GM10266 (cell line): Measurements from ENCODE around the gene RASSF3.
A peak's percentile ranks its signal among the peaks of the same experiment; 100 is the strongest.
"Not testable (repeated sequence)": the region's sequence is repeated elsewhere in the genome, so short reads cannot be mapped to it uniquely, and the experiment has no call there.

ENCODE experiments used
- DNase-seq: peaks from one replicate; pipeline ENCODE4 v3.0.0; 2012; ENCODE audit errors: extremely low spot score
- TF ChIP-seq, protein P1 (sequence below): IDR thresholded peaks from 2 replicates; pipeline ENCODE4 v1.5.1; 2012; ENCODE audit warnings: mild to moderate bottlenecking, low read depth; ENCODE audit not compliant: control insufficient read depth, insufficient read depth; ENCODE audit errors: missing control alignments

Gene RASSF3

DNA sequence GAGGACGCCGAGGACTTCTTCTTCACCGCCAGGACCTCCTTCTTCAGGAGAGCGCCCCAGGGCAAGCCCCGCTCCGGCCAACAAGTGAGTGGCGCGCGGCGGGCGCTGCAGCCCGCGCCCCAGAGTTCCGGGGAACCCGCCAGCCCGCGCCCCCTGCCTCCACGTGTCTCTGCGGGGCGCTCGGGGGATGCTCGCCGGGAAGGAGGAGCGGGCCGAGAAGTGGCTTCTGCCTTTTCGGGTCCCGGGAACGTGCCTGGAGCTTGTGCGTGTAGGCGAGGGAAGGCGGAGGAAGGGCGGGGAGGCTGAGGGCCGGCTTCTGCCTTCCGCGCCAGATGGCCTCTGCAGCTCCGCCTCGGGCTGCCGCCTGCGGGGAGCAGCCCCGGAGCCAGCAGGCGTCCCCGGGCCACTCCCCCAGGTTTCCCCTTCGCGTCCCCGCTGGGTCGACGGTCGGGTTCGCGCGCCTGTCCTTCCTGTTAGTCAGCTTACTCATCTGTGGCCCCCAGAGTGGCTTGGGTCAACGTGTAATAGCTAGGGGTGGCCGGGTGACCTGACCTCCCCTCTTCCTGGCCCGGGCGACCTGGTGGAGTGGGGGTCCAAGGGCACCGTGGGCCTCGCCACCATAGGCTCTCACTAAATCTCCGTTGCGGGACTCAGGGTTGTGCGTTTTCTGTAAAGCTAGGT is 505 bp downstream of the RASSF3 start:
- peak; percentile 81 for DNase-seq
- TF ChIP-seq, protein P1, sequence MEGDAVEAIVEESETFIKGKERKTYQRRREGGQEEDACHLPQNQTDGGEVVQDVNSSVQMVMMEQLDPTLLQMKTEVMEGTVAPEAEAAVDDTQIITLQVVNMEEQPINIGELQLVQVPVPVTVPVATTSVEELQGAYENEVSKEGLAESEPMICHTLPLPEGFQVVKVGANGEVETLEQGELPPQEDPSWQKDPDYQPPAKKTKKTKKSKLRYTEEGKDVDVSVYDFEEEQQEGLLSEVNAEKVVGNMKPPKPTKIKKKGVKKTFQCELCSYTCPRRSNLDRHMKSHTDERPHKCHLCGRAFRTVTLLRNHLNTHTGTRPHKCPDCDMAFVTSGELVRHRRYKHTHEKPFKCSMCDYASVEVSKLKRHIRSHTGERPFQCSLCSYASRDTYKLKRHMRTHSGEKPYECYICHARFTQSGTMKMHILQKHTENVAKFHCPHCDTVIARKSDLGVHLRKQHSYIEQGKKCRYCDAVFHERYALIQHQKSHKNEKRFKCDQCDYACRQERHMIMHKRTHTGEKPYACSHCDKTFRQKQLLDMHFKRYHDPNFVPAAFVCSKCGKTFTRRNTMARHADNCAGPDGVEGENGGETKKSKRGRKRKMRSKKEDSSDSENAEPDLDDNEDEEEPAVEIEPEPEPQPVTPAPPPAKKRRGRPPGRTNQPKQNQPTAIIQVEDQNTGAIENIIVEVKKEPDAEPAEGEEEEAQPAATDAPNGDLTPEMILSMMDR: no peak

DNA sequence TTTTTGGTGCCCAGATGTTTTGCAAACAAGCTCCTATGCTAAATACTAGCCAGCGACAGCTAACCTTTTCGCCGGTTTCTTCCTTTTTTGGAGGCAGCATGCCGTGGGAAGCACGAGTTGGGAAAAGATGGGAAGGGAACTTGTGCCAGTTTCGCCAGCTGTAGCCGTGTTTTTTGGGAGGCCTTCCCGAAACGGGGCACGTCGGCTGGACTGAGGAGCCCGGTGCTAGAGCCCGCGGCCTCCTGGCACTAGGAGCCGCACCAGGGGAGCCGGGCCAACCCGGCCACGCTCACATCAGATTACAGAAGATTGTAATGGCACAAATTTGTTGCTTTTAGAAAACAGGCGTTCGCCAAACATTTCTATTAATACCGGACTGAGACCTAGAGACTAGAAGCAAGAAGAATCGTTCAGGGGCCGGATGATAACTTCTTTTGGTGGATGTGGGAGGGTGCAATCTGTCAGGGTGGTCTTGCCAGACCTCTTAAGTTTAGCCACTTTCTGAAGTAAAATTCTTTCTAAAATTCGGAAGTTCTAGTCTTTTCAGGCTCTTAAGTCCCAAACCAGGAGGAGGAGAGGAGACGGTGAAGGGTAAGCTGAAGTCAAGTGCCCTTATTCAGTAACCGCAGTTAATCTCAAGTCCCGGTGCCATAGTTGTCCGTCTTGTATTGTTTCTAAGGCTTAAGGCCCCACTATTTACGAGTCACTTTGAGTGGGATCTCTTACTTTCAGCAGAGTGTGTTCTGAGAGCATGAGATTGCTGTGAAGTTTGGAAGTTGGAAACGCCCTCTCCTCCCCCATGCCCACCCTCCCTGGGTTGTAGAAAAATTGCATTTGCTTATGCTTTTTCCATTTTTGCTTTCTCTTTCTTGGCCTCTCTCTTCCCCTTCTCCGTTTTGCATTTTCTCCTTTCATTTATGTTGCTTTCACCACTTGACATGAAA is 1.3 kb downstream of the RASSF3 start:
- DNase-seq: no peak
- TF ChIP-seq, protein P1: no peak

DNA sequence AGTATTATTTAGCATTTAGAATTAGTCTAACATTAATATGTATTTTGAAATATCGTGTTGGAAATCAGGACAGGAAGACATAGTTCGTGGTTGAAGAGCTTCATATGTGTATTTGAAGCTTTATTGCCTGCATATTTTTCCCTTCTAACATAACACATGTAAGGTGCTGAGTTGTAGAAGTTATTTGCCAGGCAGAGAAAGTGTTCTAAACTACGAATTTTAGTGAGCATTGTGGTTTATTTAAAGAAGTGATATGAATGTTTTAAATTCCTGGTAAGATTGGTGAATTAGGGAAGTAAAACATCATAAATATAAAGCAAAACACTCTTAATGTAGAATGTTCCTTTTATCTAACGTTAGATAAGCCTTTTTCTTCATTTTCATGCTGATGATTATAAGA is 2.5 kb downstream of the RASSF3 start:
- TF ChIP-seq, protein P1: no peak
- DNase-seq: no peak

DNA sequence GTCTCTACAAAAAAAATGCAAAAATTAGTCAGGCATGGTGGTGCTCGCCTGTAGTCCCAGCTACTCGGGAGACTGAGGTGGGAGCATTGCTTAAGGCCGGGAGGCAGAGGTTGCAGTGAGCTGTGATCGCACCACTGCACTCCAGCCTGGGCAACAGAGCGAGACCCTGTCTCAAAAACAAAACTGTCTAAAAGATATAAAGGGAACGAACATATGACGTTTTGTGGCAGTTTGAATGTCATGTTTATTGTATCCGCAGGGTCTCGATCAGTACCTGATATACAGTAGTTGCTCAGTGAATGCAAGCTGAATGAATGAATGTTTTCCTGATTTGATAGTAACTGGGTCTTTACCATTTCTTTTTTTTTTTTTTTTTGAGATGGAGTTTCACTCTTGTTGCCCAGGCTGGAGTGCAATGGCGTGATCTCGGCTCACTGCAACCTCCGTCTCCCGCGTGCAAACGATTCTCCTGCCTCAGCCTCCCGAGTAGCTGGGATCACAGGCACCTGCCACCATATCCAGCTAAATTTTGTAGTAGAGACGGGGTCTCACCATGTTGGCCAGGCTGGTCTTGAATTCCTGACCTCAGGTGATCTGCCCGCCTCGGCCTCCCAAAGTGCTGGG is 3.6 kb downstream of the RASSF3 start:
- not testable (repeated sequence) for DNase-seq

DNA sequence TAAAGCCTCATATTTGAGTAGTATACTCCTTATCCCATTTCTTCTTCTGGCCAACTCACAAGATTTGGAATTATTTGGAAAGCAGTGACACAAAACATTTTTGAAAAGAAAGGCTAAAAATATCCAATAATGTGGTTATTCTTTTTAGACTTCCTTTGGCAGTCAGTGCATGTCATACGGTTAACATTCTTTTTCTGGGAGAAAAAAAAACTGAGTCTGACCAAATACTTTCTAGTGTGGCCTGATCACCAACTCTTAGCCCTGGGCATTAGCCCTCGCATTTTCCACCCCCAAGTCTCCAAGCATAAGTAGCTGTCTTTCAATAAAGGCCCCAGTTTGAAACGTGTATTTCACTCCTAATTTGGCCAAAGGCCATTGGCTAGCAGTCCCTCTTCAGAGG is 5.9 kb downstream of the RASSF3 start:
- TF ChIP-seq, protein P1: no peak
- no peak for DNase-seq

DNA sequence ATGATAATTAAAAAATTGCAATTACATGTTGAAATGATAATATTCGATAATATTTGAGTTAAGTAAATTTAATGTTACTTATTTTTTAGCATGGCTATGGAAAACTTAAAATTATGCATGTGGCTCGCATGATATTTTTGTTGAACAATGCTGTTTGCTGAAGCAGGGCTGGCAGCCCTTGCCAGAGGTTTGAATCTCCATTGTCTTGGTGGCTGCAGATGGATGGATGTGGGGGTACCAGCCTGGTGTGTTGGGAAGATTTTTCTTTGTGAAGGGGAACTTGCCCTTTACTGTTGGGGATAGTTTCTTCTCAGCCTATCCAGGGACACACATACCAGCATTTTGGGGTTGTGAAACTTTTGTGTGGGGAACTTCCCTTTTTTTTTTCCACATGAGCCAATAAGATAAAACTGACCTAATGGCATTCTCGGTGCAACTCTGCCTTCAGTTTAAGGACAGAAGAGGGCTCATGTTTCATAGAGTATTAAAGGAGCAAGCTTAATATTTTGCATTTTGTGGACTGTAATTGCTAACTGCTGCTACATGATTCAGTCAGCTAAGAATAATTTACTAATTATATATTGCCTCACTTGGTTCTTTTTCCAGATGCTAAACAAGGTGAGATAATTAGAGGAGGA is 8.8 kb downstream of the RASSF3 start:
- TF ChIP-seq, protein P1: no peak
- DNase-seq: peak; percentile 48

DNA sequence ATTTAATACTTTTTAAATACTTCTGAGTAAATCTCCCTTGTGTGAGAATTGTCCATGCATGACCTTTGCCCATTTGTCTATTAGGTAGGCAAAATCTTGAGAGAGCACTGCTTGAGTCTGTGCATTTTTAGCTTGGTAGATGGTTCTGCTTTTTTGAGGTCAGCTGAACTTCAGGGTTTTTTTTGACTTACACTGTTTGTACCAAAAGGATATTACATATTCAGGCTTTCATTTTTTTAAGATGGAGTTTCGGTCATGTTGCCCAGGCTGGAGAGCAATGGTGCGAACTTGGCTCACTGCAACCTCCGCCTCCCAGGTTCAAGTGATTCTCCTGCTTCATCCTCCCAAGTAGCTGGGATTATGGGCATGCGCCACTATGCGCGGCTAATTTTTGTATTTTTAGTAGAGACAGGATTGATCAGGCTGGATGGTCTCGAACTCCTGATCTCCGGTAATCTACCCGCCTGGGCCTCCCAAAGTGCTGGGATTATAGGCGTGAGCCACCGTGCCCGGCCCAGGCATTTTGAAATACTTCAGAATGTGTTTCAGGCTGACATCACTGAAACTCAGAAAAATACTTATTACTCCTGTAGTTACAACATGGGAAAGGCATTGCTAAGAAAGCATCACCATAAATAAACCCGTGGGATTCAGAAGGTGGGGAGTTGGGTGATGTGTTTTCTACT is 11.1 kb downstream of the RASSF3 start:
- TF ChIP-seq, protein P1: no peak
- DNase-seq: peak; percentile 58
